PC-9 (cell line): ENCODE measurements around the gene HCAR1.

ENCODE experiments used
- EZH2 ChIP-seq: fragments of 200-600 bp; sonication (generic); IDR thresholded peaks from 2 replicates; pipeline ENCODE4 v1.8.0; 2017; ENCODE audit warnings: antibody characterized with exemption, low read depth
- TF ChIP-seq, protein P1 (sequence below): fragments of 200-600 bp; sonication (generic); conservative IDR thresholded peaks from 2 replicates; pipeline ENCODE4 v1.6.1; 2017; ENCODE audit warnings: mixed run types, antibody characterized with exemption, mild to moderate bottlenecking, moderate library complexity

DNA sequence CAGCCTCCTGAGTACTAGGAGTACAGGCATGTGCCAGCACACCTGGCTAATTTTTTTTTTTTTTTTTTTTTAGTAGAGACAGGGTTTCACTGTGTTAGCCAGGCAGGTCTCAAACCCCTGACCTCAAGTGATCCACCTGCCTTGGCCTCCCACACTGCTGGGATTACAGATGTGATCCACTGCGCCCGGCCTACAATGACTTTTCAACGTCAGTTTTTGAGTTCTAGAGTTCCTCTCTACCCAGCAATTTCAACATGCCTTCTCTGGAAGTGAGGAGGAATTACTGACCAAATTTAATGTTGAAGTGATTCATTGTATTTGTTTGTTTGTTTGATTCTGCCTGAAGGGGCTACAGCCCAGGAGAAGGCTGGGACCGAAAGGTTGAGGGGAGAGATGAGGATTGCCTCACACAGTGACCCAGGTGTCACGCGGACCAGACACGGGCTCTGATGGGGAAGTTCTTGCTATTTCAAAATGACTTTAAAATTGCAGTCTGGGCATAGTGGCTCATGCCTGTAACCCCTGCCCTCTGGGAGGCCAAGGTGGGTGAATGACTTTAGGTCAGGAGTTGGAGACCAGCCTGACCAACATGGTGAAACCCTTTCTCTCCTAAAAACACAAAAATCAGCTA is 13.4 kb upstream of the HCAR1 start:
- TF ChIP-seq, protein P1, sequence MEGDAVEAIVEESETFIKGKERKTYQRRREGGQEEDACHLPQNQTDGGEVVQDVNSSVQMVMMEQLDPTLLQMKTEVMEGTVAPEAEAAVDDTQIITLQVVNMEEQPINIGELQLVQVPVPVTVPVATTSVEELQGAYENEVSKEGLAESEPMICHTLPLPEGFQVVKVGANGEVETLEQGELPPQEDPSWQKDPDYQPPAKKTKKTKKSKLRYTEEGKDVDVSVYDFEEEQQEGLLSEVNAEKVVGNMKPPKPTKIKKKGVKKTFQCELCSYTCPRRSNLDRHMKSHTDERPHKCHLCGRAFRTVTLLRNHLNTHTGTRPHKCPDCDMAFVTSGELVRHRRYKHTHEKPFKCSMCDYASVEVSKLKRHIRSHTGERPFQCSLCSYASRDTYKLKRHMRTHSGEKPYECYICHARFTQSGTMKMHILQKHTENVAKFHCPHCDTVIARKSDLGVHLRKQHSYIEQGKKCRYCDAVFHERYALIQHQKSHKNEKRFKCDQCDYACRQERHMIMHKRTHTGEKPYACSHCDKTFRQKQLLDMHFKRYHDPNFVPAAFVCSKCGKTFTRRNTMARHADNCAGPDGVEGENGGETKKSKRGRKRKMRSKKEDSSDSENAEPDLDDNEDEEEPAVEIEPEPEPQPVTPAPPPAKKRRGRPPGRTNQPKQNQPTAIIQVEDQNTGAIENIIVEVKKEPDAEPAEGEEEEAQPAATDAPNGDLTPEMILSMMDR: no peak
- no peak for TF ChIP-seq EZH2
